Activated effector memory CD4-positive, alpha-beta T cell treated with anti-CD3 and anti-CD28 coated beads, Interleukin-2, amount 50 U/mL, for 16 hours (primary cell): ENCODE results near the gene MSANTD2.

ENCODE experiments used
- DNase-seq: peaks from one replicate; pipeline ENCODE4 v3.0.0-alpha.2; 2020

Gene MSANTD2

GRCh38 chr11:124752471-124753102 is 47.6 kb downstream of the MSANTD2 start:
- DNase-seq = no peak

GRCh38 chr11:124751741-124752470 is 48.3 kb downstream of the MSANTD2 start, which contains the start of gene VSIG2:
Gene VSIG2, minus strand, starts transcription at chr11:124752255. Its CDS starts 118 bp downstream, at chr11:124752137.
- no peak for DNase-seq

- no peak for DNase-seq
These were observed 48.8 kb downstream of the MSANTD2 start for GRCh38 chr11:124751391-124751740.

GRCh38 chr11:124749912-124750311 is 50.3 kb downstream of the MSANTD2 start:
- DNase-seq = no peak

GRCh38 chr11:124748481-124749343 is 51.5 kb downstream of the MSANTD2 start:
- no peak for DNase-seq

- no peak for DNase-seq
These were observed 52.1 kb downstream of the MSANTD2 start for GRCh38 chr11:124748100-124748418.

GRCh38 chr11:124747406-124748099 is 52.7 kb downstream of the MSANTD2 start:
- no peak for DNase-seq

- DNase-seq = peak; percentile 90
These were observed 53.5 kb downstream of the MSANTD2 start for GRCh38 chr11:124746621-124747243.

GRCh38 chr11:124745835-124746620 is 54.2 kb downstream of the MSANTD2 start:
- DNase-seq = peak; percentile 72

- no peak for DNase-seq
These were observed 54.9 kb downstream of the MSANTD2 start for GRCh38 chr11:124745270-124745834.

GRCh38 chr11:124743050-124743449 is 57.2 kb downstream of the MSANTD2 start:
- DNase-seq = no peak

- DNase-seq = no peak
These were observed 57.7 kb downstream of the MSANTD2 start for GRCh38 chr11:124742555-124742954.

- peak; percentile 83 for DNase-seq
These were observed 59.8 kb downstream of the MSANTD2 start for GRCh38 chr11:124740277-124740882.

GRCh38 chr11:124739479-124740276 is 60.5 kb downstream of the MSANTD2 start, which contains the start of gene NRGN:
Gene NRGN, plus strand, starts transcription at chr11:124739942. Its CDS starts 143 bp downstream, at chr11:124740085.
- DNase-seq = peak; percentile 93

GRCh38 chr11:124738713-124739478 is 61.3 kb downstream of the MSANTD2 start:
- DNase-seq = no peak

- no peak for DNase-seq
These were observed 62.4 kb downstream of the MSANTD2 start for GRCh38 chr11:124737638-124738305.

- no peak for DNase-seq
These were observed 63.5 kb downstream of the MSANTD2 start for GRCh38 chr11:124736736-124737135.

GRCh38 chr11:124732230-124732629 is 68.0 kb downstream of the MSANTD2 start:
- no peak for DNase-seq

GRCh38 chr11:124729571-124729970 is 70.6 kb downstream of the MSANTD2 start:
- no peak for DNase-seq
